ENCODE data around the gene CSH1.

DNA sequence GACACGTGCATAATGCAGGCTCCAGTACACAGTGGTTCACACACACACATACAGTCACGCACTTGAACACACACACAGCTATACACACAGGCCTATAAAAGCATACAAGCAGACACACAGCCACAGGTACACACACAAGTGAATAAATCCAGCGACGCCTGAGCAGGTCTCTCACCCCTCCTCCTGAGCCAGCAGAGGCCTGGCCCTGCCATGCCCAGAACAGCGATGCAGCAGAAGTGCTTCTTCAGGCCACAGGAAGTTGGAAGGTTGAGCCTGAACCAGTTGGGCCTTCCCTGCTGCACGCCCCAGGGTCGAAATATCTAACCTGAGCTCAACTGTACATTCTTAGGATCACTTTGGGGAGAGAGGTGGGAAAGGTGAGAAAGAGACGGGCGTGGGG, 43.0 kb upstream of the CSH1 start:
- TF ChIP-seq, protein P1, sequence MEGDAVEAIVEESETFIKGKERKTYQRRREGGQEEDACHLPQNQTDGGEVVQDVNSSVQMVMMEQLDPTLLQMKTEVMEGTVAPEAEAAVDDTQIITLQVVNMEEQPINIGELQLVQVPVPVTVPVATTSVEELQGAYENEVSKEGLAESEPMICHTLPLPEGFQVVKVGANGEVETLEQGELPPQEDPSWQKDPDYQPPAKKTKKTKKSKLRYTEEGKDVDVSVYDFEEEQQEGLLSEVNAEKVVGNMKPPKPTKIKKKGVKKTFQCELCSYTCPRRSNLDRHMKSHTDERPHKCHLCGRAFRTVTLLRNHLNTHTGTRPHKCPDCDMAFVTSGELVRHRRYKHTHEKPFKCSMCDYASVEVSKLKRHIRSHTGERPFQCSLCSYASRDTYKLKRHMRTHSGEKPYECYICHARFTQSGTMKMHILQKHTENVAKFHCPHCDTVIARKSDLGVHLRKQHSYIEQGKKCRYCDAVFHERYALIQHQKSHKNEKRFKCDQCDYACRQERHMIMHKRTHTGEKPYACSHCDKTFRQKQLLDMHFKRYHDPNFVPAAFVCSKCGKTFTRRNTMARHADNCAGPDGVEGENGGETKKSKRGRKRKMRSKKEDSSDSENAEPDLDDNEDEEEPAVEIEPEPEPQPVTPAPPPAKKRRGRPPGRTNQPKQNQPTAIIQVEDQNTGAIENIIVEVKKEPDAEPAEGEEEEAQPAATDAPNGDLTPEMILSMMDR (conservative IDR thresholded peaks at IDR 0.05): no peak
- TF ChIP-seq ZFX (IDR thresholded peaks at IDR 0.05): no peak
